ENCODE data around the gene ZNF507. TPM values are rescaled to one million over a fixed set of nuclear protein-coding genes. Genes with fewer than 3 reads are reported as not detected.

ZNF507 gene
- total RNA-seq, 1 experiment from 2014 or later: 31.1 TPM

- Histone ChIP-seq H4K20me1 (ENCODE audit: control insufficient read depth, insufficient read depth, insufficient read length) (no peaks in the 10 kb centered on the region), H4K5ac (ENCODE audit: insufficient read length, low read depth, low read length) (no peak overlapping the region), H2BK5ac (ENCODE audit: insufficient read length, low read length) (no peak overlapping the region), H3K23me2 (ENCODE audit: insufficient read length, low read depth, low read length, poor library complexity, severe bottlenecking) (no peaks in the 10 kb centered on the region), H2AK5ac (ENCODE audit: insufficient read length, low read length) (no peak overlapping the region), H3T11ph (ENCODE audit: low read length) (no peak overlapping the region), H3K9ac (ENCODE audit: extremely low read depth, insufficient read length, low read length) (no peak overlapping the region), H3K27me3 (ENCODE audit: insufficient read depth, low read length) (no peaks in the 10 kb centered on the region), H3K4me2 (ENCODE audit: insufficient read depth, insufficient read length, low read length) (no peak overlapping the region), H3K79me2 (ENCODE audit: insufficient read depth, low read length) (no peaks in the 10 kb centered on the region), H2BK12ac (ENCODE audit: insufficient read length, low read depth, low read length) (no peak overlapping the region), H4K8ac (replicated peaks; ENCODE audit: insufficient read length, low read depth, low read length) (no peak overlapping the region), H2AFZ (ENCODE audit: low read length) (no peak overlapping the region), H2BK120ac (ENCODE audit: low read depth, low read length, poor library complexity, severe bottlenecking) (no peak overlapping the region), H3K4ac (ENCODE audit: low read depth, low read length) (no peak overlapping the region), H3K56ac (ENCODE audit: insufficient read length, low read depth, low read length) (no peak overlapping the region), H3K23ac (ENCODE audit: insufficient read length, low read depth, low read length) (no peak overlapping the region), H3K4me1 (ENCODE audit: insufficient read depth, low read length) (no peaks in the 10 kb centered on the region; the same call in 1 of the 2 replicates), H3K27ac (ENCODE audit: insufficient read length, low read depth, low read length) (no peak overlapping the region), H2BK15ac (ENCODE audit: low read depth, low read length) (no peak overlapping the region), H2BK20ac (ENCODE audit: low read depth, low read length, poor library complexity, severe bottlenecking) (no peak overlapping the region), H3K9me3 (ENCODE audit: control insufficient read depth, low read depth, low read length) (no peaks in the 10 kb centered on the region), H3K79me1 (ENCODE audit: insufficient read depth, low read depth, low read length, poor library complexity, severe bottlenecking) (no peaks in the 10 kb centered on the region), H3K18ac (ENCODE audit: insufficient read length, low read depth, low read length) (no peak overlapping the region), H4K91ac (ENCODE audit: insufficient read length, low read depth, low read length) (no peak overlapping the region), H3K14ac (ENCODE audit: insufficient read depth, low read length) (no peak overlapping the region)
- H3K27ac Mint-ChIP-seq: no peak overlapping the region; a peak in 1 of 7 replicates
- H3K4me1 Mint-ChIP-seq: peaks cover 0 to 8% of the 10 kb centered on the region in 2 experiments; a peak in 2 of 4 replicates
- H3K36me3 Mint-ChIP-seq (ENCODE audit: insufficient read depth in 1 of 3, low read depth in 3 of 3): peaks cover 0 to 4% (median 4%) of the 10 kb centered on the region in 3 experiments; a peak in 2 of 7 replicates
- WGBS (ENCODE audit: extremely low coverage, insufficient read length, low lambda C conversion rate): no CpG with 5 or more reads among the region's 6 CpGs
- H3K9me3 Mint-ChIP-seq: no peaks in the 10 kb centered on the region
- no peak for TF ChIP-seq CTCF (conservative IDR thresholded peaks at IDR 0.05)
- no peak overlapping the region for H3K4me3 Mint-ChIP-seq
- no peak for DNase-seq
- no peaks in the 10 kb centered on the region for H3K27me3 Mint-ChIP-seq (ENCODE audit: low read depth)
Measured at GRCh38 chr19:32396046-32396652, 50.7 kb downstream of the ZNF507 start.

All from H9 (cell line).